Measurements from ENCODE around the gene TUBGCP3.

- TF ChIP-seq CTCF (IDR thresholded peaks at IDR 0.05) (no peak), EZH2 (IDR thresholded peaks at IDR 0.05; ENCODE audit: borderline replicate concordance, insufficient read depth, low read depth, low read length, poor library complexity, severe bottlenecking) (no peak)
These were observed 122.5 kb downstream of the TUBGCP3 start for GRCh38 chr13:112465251-112466131.

All from B cell (primary cell).